Right atrium auricular region (tissue), 2 donors: Measurements from ENCODE around the gene FZD10. TPM values are rescaled to one million over a fixed set of nuclear protein-coding genes. Genes with fewer than 3 reads are reported as not detected.

Experiments used
- DNase-seq: peaks from one replicate; pipeline ENCODE4 v3.0.0-alpha.2; 2019; ENCODE audit warnings: low spot score
- H3K27ac ChIP-seq, 2 donors: fragments of 200-600 bp; sonication (generic); 1 replicate in 1 of 2; 2 replicates in 1 of 2; pipeline ENCODE4 v1.5.1; 2016 to 2019
- H3K27me3 ChIP-seq, 2 donors: fragments of 200-600 bp; sonication (generic); one replicate each; pipeline versions ENCODE4 v1.5.1 to v1.6.0; 2017 to 2019
- H3K36me3 ChIP-seq: fragments of 200-600 bp; sonication (generic); one replicate; pipeline ENCODE4 v1.5.1; 2016
- H3K4me1 ChIP-seq, 2 donors: fragments of 200-600 bp; sonication (generic); one replicate each; pipeline versions ENCODE4 v1.5.1 to v1.6.0; 2017 to 2019
- H3K4me3 ChIP-seq, 2 donors: fragments of 200-600 bp; sonication (generic); 1 replicate in 1 of 2; 2 replicates in 1 of 2; pipeline ENCODE4 v1.5.1; 2017 to 2019; ENCODE audit warnings: mild to moderate bottlenecking in 1 of 2, moderate library complexity in 1 of 2
- H3K9me3 ChIP-seq, 2 donors: fragments of 200-600 bp; sonication (generic); one replicate each; pipeline ENCODE4 v1.5.1; 2019
- total RNA-seq, 2 donors: library from RNA; depleted of rRNA; stranded (reverse); fragments of >200 nt; gene quantifications; one replicate each; pipeline ENCODE4 v1.1.0, GENCODE V29; 2016
- TF ChIP-seq, protein P1 (sequence below), 2 donors: fragments of 200-600 bp; sonication (generic); IDR thresholded peaks; one replicate each; pipeline ENCODE4 v1.5.1; 2019; ENCODE audit warnings: antibody characterized with exemption in 2 of 2

The FZD10 gene
- total RNA-seq, 2 donors from 2014 or later: 0.19 to 0.28 TPM

DNA sequence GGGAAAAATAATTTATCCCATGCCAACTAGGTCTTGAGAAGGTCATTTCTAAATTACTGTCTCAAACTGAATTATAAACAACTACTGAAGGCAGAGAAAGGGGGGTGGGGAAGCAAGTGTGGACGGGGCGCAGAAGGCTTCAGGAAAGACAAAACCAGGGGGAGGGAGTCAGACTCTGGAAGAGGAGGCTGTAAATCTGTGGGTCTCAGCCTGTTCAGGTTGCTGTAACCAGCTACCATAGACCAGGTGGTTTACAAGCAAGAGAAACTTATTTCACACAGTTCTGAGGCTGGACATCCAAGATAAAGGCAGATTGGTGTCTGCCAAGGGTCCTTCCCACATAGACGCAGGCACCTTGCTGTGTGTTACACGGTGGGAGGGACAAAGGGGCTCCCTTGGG is 39.9 kb upstream of the FZD10 start:
- Histone ChIP-seq H3K9me3 (no peaks in the 10 kb centered on the region), H3K27ac (peak overlapping the region in 1 of 2 donors; percentile 47), H3K4me1 (no peaks in the 10 kb centered on the region), H3K36me3 (no peaks in the 10 kb centered on the region), H3K27me3 (no peaks in the 10 kb centered on the region), H3K4me3 (no peak overlapping the region)
- no peak for DNase-seq
- TF ChIP-seq, protein P1, sequence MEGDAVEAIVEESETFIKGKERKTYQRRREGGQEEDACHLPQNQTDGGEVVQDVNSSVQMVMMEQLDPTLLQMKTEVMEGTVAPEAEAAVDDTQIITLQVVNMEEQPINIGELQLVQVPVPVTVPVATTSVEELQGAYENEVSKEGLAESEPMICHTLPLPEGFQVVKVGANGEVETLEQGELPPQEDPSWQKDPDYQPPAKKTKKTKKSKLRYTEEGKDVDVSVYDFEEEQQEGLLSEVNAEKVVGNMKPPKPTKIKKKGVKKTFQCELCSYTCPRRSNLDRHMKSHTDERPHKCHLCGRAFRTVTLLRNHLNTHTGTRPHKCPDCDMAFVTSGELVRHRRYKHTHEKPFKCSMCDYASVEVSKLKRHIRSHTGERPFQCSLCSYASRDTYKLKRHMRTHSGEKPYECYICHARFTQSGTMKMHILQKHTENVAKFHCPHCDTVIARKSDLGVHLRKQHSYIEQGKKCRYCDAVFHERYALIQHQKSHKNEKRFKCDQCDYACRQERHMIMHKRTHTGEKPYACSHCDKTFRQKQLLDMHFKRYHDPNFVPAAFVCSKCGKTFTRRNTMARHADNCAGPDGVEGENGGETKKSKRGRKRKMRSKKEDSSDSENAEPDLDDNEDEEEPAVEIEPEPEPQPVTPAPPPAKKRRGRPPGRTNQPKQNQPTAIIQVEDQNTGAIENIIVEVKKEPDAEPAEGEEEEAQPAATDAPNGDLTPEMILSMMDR (IDR thresholded peaks at IDR 0.05): no peak

DNA sequence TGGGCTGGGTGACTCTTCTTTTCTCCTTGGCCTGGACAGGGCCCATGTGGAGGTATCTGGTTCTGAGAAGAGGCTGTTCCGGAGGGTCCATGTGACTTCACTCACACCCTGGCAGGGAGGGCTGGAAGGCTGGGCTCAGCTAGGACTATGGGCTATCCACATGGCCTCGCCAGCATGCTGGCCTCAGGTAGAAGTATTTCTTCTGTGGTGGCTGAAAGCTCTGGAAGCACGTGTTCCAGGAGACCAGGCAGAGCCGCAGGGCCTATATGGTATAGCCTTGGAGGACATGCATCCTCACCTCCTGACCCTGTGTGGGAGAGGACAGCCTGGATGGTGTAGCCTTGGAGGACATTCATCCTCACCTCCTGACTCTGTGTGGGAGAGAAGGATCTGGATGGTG is 38.2 kb upstream of the FZD10 start:
- H3K4me3 ChIP-seq: no peak overlapping the region
- TF ChIP-seq, protein P1 (IDR thresholded peaks at IDR 0.05): no peak

DNA sequence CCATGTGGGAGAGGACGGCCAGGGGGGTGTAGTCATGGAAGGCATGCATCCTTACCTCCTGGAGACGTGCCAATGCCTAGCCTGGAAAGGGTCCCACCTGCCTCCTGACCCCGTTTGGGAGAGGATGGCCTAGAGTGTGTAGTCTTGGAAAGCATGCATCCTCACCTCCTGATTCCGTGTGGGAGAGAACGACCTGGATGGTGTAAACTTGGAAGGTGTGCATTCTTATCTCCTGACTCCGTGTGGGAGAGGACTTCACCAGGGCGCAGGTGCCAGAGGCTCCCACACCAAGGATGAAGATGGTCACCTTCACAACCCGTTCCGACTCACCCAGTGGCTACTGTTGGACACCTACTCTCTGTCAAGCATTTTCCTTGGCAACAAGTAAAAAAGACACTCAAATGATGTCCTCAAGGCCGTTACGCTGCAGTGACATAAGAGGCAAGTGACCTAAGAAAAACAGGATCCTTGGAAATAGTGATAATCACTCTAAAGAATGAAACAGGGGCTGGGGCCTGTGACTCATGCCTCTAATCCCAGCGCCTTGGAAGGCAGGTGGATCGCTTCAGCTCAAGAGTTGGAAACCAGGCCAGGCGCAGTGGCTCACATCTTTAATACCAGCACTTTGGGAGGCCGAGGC is 37.5 kb upstream of the FZD10 start:
- H3K4me1 ChIP-seq: no peaks in the 10 kb centered on the region
- no peaks in the 10 kb centered on the region for H3K27me3 ChIP-seq
- TF ChIP-seq, protein P1 (IDR thresholded peaks at IDR 0.05): no peak
- no peaks in the 10 kb centered on the region for H3K36me3 ChIP-seq
- H3K27ac ChIP-seq: no peak overlapping the region
- DNase-seq: no peak
- H3K9me3 ChIP-seq: peaks cover 0 to 6% of the 10 kb centered on the region in 2 donors
- H3K4me3 ChIP-seq: no peak overlapping the region

More for the DNA sequence above, 38.2 kb upstream of the FZD10 start:
- no peak overlapping the region for H3K27ac ChIP-seq
- no peaks in the 10 kb centered on the region for H3K4me1 ChIP-seq
- H3K27me3 ChIP-seq: no peaks in the 10 kb centered on the region
- no peak for DNase-seq
- no peaks in the 10 kb centered on the region for H3K36me3 ChIP-seq
- H3K9me3 ChIP-seq: peaks cover 0 to 3% of the 10 kb centered on the region in 2 donors

DNA sequence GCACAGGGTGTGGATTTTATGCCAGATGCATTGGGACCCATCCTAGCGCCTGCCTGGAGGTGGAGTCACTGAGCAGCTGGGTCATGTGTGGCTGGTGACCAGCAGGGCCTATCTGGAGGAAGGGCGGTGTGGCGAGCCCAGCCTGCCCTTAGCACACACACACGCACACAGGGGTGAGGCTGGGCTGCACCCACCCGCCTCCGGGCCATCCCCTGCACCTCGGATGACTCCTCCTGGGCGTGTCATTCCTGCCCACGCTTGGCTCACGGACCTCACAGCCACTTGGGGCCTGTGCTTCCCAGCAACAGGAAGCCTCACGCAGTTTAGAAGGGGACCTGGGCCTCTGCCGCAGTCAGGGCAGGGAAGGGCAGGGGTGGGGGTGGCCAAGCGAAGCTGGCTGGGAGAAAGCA is 36.2 kb upstream of the FZD10 start:
- H3K4me1 ChIP-seq: no peaks in the 10 kb centered on the region
- DNase-seq: peak; percentile 64
- no peaks in the 10 kb centered on the region for H3K27me3 ChIP-seq
- H3K4me3 ChIP-seq: no peak overlapping the region
- H3K36me3 ChIP-seq: no peaks in the 10 kb centered on the region
- peaks cover 0 to 6% of the 10 kb centered on the region in 2 donors for H3K9me3 ChIP-seq
- TF ChIP-seq, protein P1 (IDR thresholded peaks at IDR 0.05): no peak
- H3K27ac ChIP-seq: no peak overlapping the region

DNA sequence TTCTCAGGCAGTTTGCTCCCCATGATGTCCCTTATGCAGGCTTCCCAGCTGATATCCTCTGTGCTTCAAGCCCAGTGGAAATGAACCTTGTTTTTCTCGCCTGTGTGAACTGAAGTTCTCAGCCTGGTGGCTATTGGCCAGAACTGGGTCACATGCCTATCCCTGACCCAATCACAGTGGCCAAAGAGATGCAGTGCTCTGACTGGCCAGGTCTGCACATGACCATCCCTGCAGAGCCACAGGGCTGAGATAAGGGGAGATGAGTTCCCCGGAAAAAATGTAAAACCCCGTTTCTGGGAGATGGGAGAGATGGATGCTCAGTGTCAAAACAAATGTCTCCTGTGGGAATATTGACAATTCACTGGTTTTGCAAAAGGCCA is 34.7 kb upstream of the FZD10 start:
- Histone ChIP-seq H3K27me3 (no peaks in the 10 kb centered on the region), H3K27ac (peak overlapping the region in 1 of 2 donors; percentile 46), H3K4me1 (no peaks in the 10 kb centered on the region), H3K4me3 (no peak overlapping the region), H3K36me3 (no peaks in the 10 kb centered on the region), H3K9me3 (peaks cover 0 to 6% of the 10 kb centered on the region in 2 donors)
- TF ChIP-seq, protein P1 (IDR thresholded peaks at IDR 0.05): no peak
- DNase-seq: peak; percentile 68
